GM19372 (cell line): ENCODE data around the gene CHTF18.

ENCODE experiments used
- ATAC-seq: cut with Tn5 transposase; IDR thresholded peaks from one replicate; pipeline ENCODE4 v1.9.1; 2021; ENCODE audit warnings: mild to moderate bottlenecking, low read depth, moderate library complexity; ENCODE audit not compliant: unreplicated experiment

The CHTF18 gene

GRCh38 chr16:842061-842476, 53.6 kb downstream of the CHTF18 start:
- ATAC-seq = no peak

- no peak for ATAC-seq
Observed at GRCh38 chr16:842711-843560, 54.5 kb downstream of the CHTF18 start.

GRCh38 chr16:843771-844170, 55.4 kb downstream of the CHTF18 start:
- ATAC-seq = no peak

DNA sequence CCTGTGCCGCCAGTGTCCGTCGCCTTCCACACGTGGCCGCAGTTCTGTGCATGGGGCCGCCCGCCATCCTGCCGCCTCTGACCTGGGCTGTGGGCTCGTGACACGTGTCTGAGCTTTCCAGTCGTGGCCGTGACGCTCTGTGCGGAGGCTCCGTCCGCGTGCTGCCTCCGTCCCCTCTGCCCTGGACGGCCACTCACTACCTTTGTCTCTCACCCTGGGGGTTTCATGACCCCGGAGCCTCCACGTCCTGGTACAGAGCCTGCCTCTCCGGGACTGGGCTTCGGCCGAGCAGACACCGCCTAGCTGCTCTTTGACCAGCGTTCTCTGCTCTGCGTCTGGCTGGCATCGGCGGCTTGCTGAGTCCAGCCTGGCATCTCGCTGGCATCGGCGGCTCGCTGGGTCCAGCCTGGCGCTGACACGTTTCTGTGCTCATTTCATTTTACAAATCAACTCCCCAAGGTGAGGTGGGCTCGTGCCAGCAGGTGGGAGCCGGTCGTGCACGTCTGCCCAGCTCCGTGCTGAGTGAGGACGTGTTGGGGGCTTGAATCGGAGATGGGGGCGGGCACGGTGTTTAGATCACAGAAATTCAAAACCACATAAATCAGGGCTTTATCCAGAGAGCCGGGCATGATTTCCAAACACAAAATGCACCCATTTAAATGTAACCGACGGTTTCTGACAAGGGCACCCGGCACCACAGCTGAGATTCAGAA, 56.4 kb downstream of the CHTF18 start:
- ATAC-seq = no peak

DNA sequence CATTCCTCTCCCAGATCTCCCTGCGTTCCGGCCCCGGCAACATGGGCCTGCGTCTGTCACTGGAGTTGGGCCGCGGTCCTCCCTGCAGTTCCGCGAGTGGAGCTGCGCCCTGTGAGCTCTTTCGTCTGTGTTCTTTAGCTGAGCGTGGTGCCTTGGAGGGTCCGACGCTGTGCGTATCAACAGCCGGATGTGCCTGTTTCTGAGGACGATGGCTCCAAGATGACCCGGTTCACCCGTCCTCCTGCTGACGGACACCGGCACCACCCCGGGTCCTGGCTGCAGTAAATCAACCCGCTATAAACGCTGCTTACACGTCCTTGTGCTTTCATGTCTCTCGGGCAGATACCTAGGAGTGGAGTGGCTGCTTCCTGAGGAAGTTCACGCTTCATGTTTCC, 56.9 kb downstream of the CHTF18 start:
- ATAC-seq = no peak

DNA sequence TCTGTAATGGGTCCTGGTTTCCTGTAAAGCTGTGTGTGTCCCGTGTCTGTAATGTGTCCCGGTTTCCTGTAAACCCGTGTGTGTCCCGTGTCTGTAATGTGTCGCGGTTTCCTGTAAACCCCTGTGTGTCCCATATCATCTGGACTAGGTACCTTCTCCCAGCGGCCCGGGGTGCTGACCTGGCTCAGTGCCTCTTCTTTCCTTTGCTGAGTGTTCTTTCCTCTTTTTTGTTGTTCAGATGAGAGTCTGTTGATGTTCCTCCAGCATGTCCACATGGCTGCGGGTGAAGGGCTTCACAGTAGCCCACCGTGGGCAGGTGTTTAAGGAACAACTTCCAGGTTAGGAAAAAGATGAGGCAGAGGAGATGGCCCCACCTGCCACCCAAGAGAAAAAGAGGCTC, 58.7 kb downstream of the CHTF18 start:
- no peak for ATAC-seq
